ENCODE measurements around the gene DCLRE1B. TPM values are rescaled to one million over a fixed set of nuclear protein-coding genes. Genes with fewer than 3 reads are reported as not detected.
A peak's percentile ranks its signal among the peaks of the same experiment; 100 is the strongest.

The DCLRE1B gene
- total RNA-seq, 1 donor = 4.3 TPM

GRCh38 chr1:113929750-113930498 lies 24.8 kb downstream of the DCLRE1B start:
- H3K9me3 ChIP-seq (ENCODE audit: low read depth, low read length) = no peaks in the 10 kb centered on the region
- H3K4me1 ChIP-seq (ENCODE audit: insufficient read depth, low read length) = peaks cover 53% of the 10 kb centered on the region
- H3K4me3 ChIP-seq (ENCODE audit: low read length) = peak overlapping the region; percentile 89
- no peaks in the 10 kb centered on the region for H3K27me3 ChIP-seq (ENCODE audit: insufficient read depth, low read length)

- H3K4me3 ChIP-seq (ENCODE audit: low read length) = peak overlapping the region; percentile 89
- H3K9me3 ChIP-seq (ENCODE audit: low read depth, low read length) = no peaks in the 10 kb centered on the region
- no peaks in the 10 kb centered on the region for H3K27me3 ChIP-seq (ENCODE audit: insufficient read depth, low read length)
- H3K4me1 ChIP-seq (ENCODE audit: insufficient read depth, low read length) = peaks cover 59% of the 10 kb centered on the region
Measured at GRCh38 chr1:113930499-113931161, 25.5 kb downstream of the DCLRE1B start.

GRCh38 chr1:113931451-113931851 lies 26.3 kb downstream of the DCLRE1B start:
- H3K4me3 ChIP-seq (ENCODE audit: low read length) = peak overlapping the region; percentile 89
- peaks cover 66% of the 10 kb centered on the region for H3K4me1 ChIP-seq (ENCODE audit: insufficient read depth, low read length)
- H3K9me3 ChIP-seq (ENCODE audit: low read depth, low read length) = no peaks in the 10 kb centered on the region
- no peaks in the 10 kb centered on the region for H3K27me3 ChIP-seq (ENCODE audit: insufficient read depth, low read length)

GRCh38 chr1:113934006-113934405 lies 28.9 kb downstream of the DCLRE1B start:
- Histone ChIP-seq H3K27me3 (ENCODE audit: insufficient read depth, low read length) (no peaks in the 10 kb centered on the region), H3K4me1 (ENCODE audit: insufficient read depth, low read length) (peaks cover 77% of the 10 kb centered on the region), H3K4me3 (ENCODE audit: low read length) (no peak overlapping the region), H3K9me3 (ENCODE audit: low read depth, low read length) (no peaks in the 10 kb centered on the region)

GRCh38 chr1:113934511-113935055 lies 29.5 kb downstream of the DCLRE1B start:
- H3K4me1 ChIP-seq (ENCODE audit: insufficient read depth, low read length) = peaks cover 83% of the 10 kb centered on the region
- no peaks in the 10 kb centered on the region for H3K9me3 ChIP-seq (ENCODE audit: low read depth, low read length)
- no peaks in the 10 kb centered on the region for H3K27me3 ChIP-seq (ENCODE audit: insufficient read depth, low read length)
- no peak overlapping the region for H3K4me3 ChIP-seq (ENCODE audit: low read length)

- H3K4me1 ChIP-seq (ENCODE audit: insufficient read depth, low read length) = peaks cover 89% of the 10 kb centered on the region
- no peak overlapping the region for H3K4me3 ChIP-seq (ENCODE audit: low read length)
- H3K9me3 ChIP-seq (ENCODE audit: low read depth, low read length) = no peaks in the 10 kb centered on the region
- no peaks in the 10 kb centered on the region for H3K27me3 ChIP-seq (ENCODE audit: insufficient read depth, low read length)
Measured at GRCh38 chr1:113935176-113935575, 30.1 kb downstream of the DCLRE1B start.

- no peaks in the 10 kb centered on the region for H3K9me3 ChIP-seq (ENCODE audit: low read depth, low read length)
- no peak overlapping the region for H3K4me3 ChIP-seq (ENCODE audit: low read length)
- H3K4me1 ChIP-seq (ENCODE audit: insufficient read depth, low read length) = peaks cover 92% of the 10 kb centered on the region
Measured at GRCh38 chr1:113935970-113936369, 30.8 kb downstream of the DCLRE1B start.

GRCh38 chr1:113937146-113937545 lies 32.0 kb downstream of the DCLRE1B start:
- Histone ChIP-seq H3K4me3 (ENCODE audit: low read length) (no peak overlapping the region), H3K9me3 (ENCODE audit: low read depth, low read length) (no peaks in the 10 kb centered on the region), H3K4me1 (ENCODE audit: insufficient read depth, low read length) (peaks cover 87% of the 10 kb centered on the region), H3K27me3 (ENCODE audit: insufficient read depth, low read length) (no peaks in the 10 kb centered on the region)

More at GRCh38 chr1:113935970-113936369, 30.8 kb downstream of the DCLRE1B start:
- no peaks in the 10 kb centered on the region for H3K27me3 ChIP-seq (ENCODE audit: insufficient read depth, low read length)

- H3K9me3 ChIP-seq (ENCODE audit: low read depth, low read length) = no peaks in the 10 kb centered on the region
- H3K4me1 ChIP-seq (ENCODE audit: insufficient read depth, low read length) = peaks cover 79% of the 10 kb centered on the region
- no peak overlapping the region for H3K4me3 ChIP-seq (ENCODE audit: low read length)
- H3K27me3 ChIP-seq (ENCODE audit: insufficient read depth, low read length) = no peaks in the 10 kb centered on the region
Measured at GRCh38 chr1:113938192-113938591, 33.1 kb downstream of the DCLRE1B start.

GRCh38 chr1:113940365-113941244 lies 35.5 kb downstream of the DCLRE1B start:
- Histone ChIP-seq H3K4me1 (ENCODE audit: insufficient read depth, low read length) (peaks cover 73% of the 10 kb centered on the region), H3K4me3 (ENCODE audit: low read length) (no peak overlapping the region), H3K27me3 (ENCODE audit: insufficient read depth, low read length) (no peaks in the 10 kb centered on the region), H3K9me3 (ENCODE audit: low read depth, low read length) (no peaks in the 10 kb centered on the region)

GRCh38 chr1:113941245-113941559 lies 36.1 kb downstream of the DCLRE1B start:
- Histone ChIP-seq H3K4me1 (ENCODE audit: insufficient read depth, low read length) (peaks cover 73% of the 10 kb centered on the region), H3K4me3 (ENCODE audit: low read length) (no peak overlapping the region), H3K9me3 (ENCODE audit: low read depth, low read length) (no peaks in the 10 kb centered on the region), H3K27me3 (ENCODE audit: insufficient read depth, low read length) (no peaks in the 10 kb centered on the region)

GRCh38 chr1:113942527-113942926 lies 37.4 kb downstream of the DCLRE1B start:
- Histone ChIP-seq H3K4me3 (ENCODE audit: low read length) (no peak overlapping the region), H3K9me3 (ENCODE audit: low read depth, low read length) (no peaks in the 10 kb centered on the region), H3K4me1 (ENCODE audit: insufficient read depth, low read length) (peaks cover 72% of the 10 kb centered on the region), H3K27me3 (ENCODE audit: insufficient read depth, low read length) (no peaks in the 10 kb centered on the region)

GRCh38 chr1:113943028-113943811 lies 38.1 kb downstream of the DCLRE1B start:
- Histone ChIP-seq H3K4me3 (ENCODE audit: low read length) (no peak overlapping the region), H3K4me1 (ENCODE audit: insufficient read depth, low read length) (peaks cover 70% of the 10 kb centered on the region)

GRCh38 chr1:113945329-113945728 lies 40.2 kb downstream of the DCLRE1B start:
- Histone ChIP-seq H3K27me3 (ENCODE audit: insufficient read depth, low read length) (no peaks in the 10 kb centered on the region), H3K9me3 (ENCODE audit: low read depth, low read length) (no peaks in the 10 kb centered on the region), H3K4me1 (ENCODE audit: insufficient read depth, low read length) (peaks cover 58% of the 10 kb centered on the region), H3K4me3 (ENCODE audit: low read length) (no peak overlapping the region)

More at GRCh38 chr1:113943028-113943811, 38.1 kb downstream of the DCLRE1B start:
- Histone ChIP-seq H3K27me3 (ENCODE audit: insufficient read depth, low read length) (no peaks in the 10 kb centered on the region), H3K9me3 (ENCODE audit: low read depth, low read length) (no peaks in the 10 kb centered on the region)

Measured in mononuclear cell (primary cell).